HepG2 (cell line): ENCODE data around the gene ACOXL. TPM values are rescaled to one million over a fixed set of nuclear protein-coding genes. Genes with fewer than 3 reads are reported as not detected.

Experiments used
- BHLHE40 ChIP-seq: IDR thresholded peaks from 2 replicates; pipeline ENCODE4 v1.6.1; 2011; ENCODE audit warnings: low read length, improper control_type of control experiment
- BRD4 ChIP-seq: sonication (generic); formaldehyde crosslinking; IDR thresholded peaks from 2 replicates; pipeline ENCODE4 v1.4.0; 2020; ENCODE audit warnings: missing genetic modification reagents
- HES4 ChIP-seq: sonication (generic); formaldehyde crosslinking; IDR thresholded peaks from 2 replicates; pipeline ENCODE4 v1.9.0; 2021; ENCODE audit warnings: mild to moderate bottlenecking, missing genetic modification reagents, borderline replicate concordance
- HNRNPL ChIP-seq: fragments of 200-400 bp; formaldehyde crosslinking; IDR thresholded peaks from 2 replicates; pipeline ENCODE4 v1.6.1; 2017; ENCODE audit warnings: mild to moderate bottlenecking, low read depth, low read length
- KDM3A ChIP-seq: IDR thresholded peaks from 2 replicates; pipeline ENCODE4 v1.6.1; 2018; ENCODE audit warnings: low read depth, missing compliant biosample characterization
- NCOR1 ChIP-seq: fragments of 200-600 bp; sonication (generic); IDR thresholded peaks from 2 replicates; pipeline ENCODE4 v1.7.0; 2017; ENCODE audit warnings: antibody characterized with exemption, low read length, borderline replicate concordance
- NFE2L1 ChIP-seq: sonication (generic); formaldehyde crosslinking; IDR thresholded peaks from 2 replicates; pipeline ENCODE4 v1.4.0; 2020; ENCODE audit warnings: missing genetic modification reagents, mild to moderate bottlenecking, borderline replicate concordance
- NFYC ChIP-seq: IDR thresholded peaks from 2 replicates; pipeline ENCODE4 v1.6.1; 2016; ENCODE audit warnings: missing genetic modification reagents, missing compliant biosample characterization
- REST ChIP-seq, 2 experiments: IDR thresholded peaks; 2 replicates each; pipeline ENCODE4 v1.6.1; 2011 to 2012; ENCODE audit warnings: low read length in 2 of 2, borderline replicate concordance in 1 of 2, low read depth in 1 of 2, mild to moderate bottlenecking in 1 of 2, moderate library complexity in 1 of 2
- SALL1 ChIP-seq: sonication (generic); formaldehyde crosslinking; IDR thresholded peaks from 2 replicates; pipeline ENCODE4 v1.8.0; 2022; ENCODE audit warnings: mild to moderate bottlenecking, missing genetic modification reagents
- SOX6 ChIP-seq, 2 experiments: fragments of 450-650 bp in 1 of 2; sonication (generic) in 1 of 2; formaldehyde crosslinking in 1 of 2; IDR thresholded peaks; 2 replicates each; pipeline versions ENCODE4 v1.4.0 to v1.6.1; 2017 to 2020; ENCODE audit warnings: antibody characterized with exemption in 1 of 2, mild to moderate bottlenecking in 1 of 2, missing genetic modification reagents in 1 of 2
- TBL1XR1 ChIP-seq: fragments of 150-350 bp; IDR thresholded peaks from 2 replicates; pipeline ENCODE4 v1.6.1; 2014; ENCODE audit warnings: borderline replicate concordance, low read length; ENCODE audit not compliant: partially characterized antibody
- ZFYVE20 ChIP-seq: sonication (generic); formaldehyde crosslinking; IDR thresholded peaks from 2 replicates; pipeline ENCODE4 v1.8.0; 2023; ENCODE audit warnings: low read depth, mild to moderate bottlenecking, moderate library complexity, missing genetic modification reagents, borderline replicate concordance
- ZNF569 ChIP-seq: sonication (generic); formaldehyde crosslinking; IDR thresholded peaks from 2 replicates; pipeline ENCODE4 v1.5.0; 2020; ENCODE audit warnings: mild to moderate bottlenecking, missing genetic modification reagents, moderate library complexity, borderline replicate concordance
- ZNF800 ChIP-seq: sonication (generic); formaldehyde crosslinking; IDR thresholded peaks from 2 replicates; pipeline ENCODE4 v1.4.0; 2020; ENCODE audit warnings: missing genetic modification reagents
- ZUFSP ChIP-seq: sonication (generic); formaldehyde crosslinking; IDR thresholded peaks from 2 replicates; pipeline ENCODE4 v1.9.0; 2021; ENCODE audit warnings: missing genetic modification reagents, mild to moderate bottlenecking, borderline replicate concordance
- polyA plus RNA-seq, 8 experiments: library from polyadenylated mRNA; depleted of rRNA in 3 of 8; stranded (reverse) in 7 of 8; unstranded in 1 of 8; fragments of >200 nt; fragmentation: Illumina TruSeq in 4 of 8; extraction: Trizol in 4 of 8; gene quantifications; 2 replicates each; pipeline versions ENCODE4 v1.2.1 to v1.2.3, GENCODE V29; 2011 to 2016; ENCODE audit warnings: low read depth in 4 of 8, missing spikeins in 1 of 8, mixed read lengths in 1 of 8; ENCODE audit not compliant: insufficient read depth in 1 of 8
- total RNA-seq, 5 experiments: library from RNA; depleted of rRNA; stranded (reverse); fragments of >200 nt; fragmentation: Illumina TruSeq; extraction: Trizol; gene quantifications; 2 replicates each; pipeline ENCODE4 v1.2.3, GENCODE V29; 2016; ENCODE audit warnings: low read depth in 1 of 5
- TF ChIP-seq, protein P1 (sequence below): sonication (generic); formaldehyde crosslinking; conservative IDR thresholded peaks from 2 replicates; pipeline ENCODE4 v1.8.1; 2023; ENCODE audit warnings: missing genetic modification reagents
- TF ChIP-seq, protein P2 (sequence below): sonication (generic); formaldehyde crosslinking; IDR thresholded peaks from 2 replicates; pipeline ENCODE4 v1.4.0; 2020; ENCODE audit warnings: missing genetic modification reagents

ACOXL gene
- total and polyA plus RNA-seq, 2 of the 13 experiments (the other 11 are each of a cell fraction or from before 2014, with no cell fraction given), result not detected

DNA sequence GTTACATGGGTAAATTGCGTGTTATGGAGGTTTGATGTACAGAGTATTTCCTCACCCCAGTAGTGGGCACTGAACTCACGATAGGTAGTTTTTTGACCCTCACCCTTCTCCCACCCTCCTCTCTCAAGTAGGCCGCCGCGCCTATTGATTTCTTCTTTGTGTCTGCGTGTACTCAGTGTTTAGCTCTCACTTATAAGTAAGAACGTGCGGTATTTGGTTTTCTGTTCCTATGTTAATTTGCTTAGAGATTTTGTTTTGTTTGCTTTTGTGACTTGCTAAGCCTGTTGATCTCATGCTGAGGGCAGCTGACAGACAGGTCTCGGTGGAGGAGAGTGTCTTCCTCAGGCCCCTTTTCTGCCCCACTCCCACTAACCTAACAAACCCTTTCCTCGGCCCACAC is 36.2 kb downstream of the ACOXL start (continued):
- no peak; the same call in 1 of the 2 replicates for TF ChIP-seq KDM3A
- no peak for TF ChIP-seq BRD4 (CRISPR knock-in tag)
- TF ChIP-seq TBL1XR1, result peak; percentile 79
- TF ChIP-seq REST (IDR thresholded peaks at IDR 0.05; ENCODE audit: borderline replicate concordance in 1 of 2, low read depth in 1 of 2, low read length in 2 of 2), result peak in 1 of 2 experiments; percentile 67; a peak in 1 of 4 replicates
- no peak for TF ChIP-seq HES4 (CRISPR knock-in tag)
- no peak for TF ChIP-seq SOX6 (IDR thresholded peaks at IDR 0.05)
- TF ChIP-seq SOX6 (CRISPR knock-in tag; IDR thresholded peaks at IDR 0.05), result peak; percentile 96
- no peak for TF ChIP-seq ZUFSP (CRISPR knock-in tag)
- TF ChIP-seq ZFYVE20 (CRISPR knock-in tag), result no peak
- TF ChIP-seq ZNF569 (CRISPR knock-in tag), result no peak
- peak; percentile 61; the same call in 1 of the 2 replicates for TF ChIP-seq NCOR1
- peak; percentile 43; the same call in 1 of the 2 replicates for TF ChIP-seq SALL1 (CRISPR knock-in tag)
- TF ChIP-seq ZNF800 (CRISPR knock-in tag), result no peak
- TF ChIP-seq HNRNPL, result no peak
- TF ChIP-seq BHLHE40, result peak; percentile 91
- TF ChIP-seq, protein P1, sequence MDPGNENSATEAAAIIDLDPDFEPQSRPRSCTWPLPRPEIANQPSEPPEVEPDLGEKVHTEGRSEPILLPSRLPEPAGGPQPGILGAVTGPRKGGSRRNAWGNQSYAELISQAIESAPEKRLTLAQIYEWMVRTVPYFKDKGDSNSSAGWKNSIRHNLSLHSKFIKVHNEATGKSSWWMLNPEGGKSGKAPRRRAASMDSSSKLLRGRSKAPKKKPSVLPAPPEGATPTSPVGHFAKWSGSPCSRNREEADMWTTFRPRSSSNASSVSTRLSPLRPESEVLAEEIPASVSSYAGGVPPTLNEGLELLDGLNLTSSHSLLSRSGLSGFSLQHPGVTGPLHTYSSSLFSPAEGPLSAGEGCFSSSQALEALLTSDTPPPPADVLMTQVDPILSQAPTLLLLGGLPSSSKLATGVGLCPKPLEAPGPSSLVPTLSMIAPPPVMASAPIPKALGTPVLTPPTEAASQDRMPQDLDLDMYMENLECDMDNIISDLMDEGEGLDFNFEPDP, result no peak
- no peak for TF ChIP-seq NFYC (CRISPR knock-in tag)
- no peak for TF ChIP-seq NFE2L1 (CRISPR knock-in tag)
- TF ChIP-seq, protein P2, sequence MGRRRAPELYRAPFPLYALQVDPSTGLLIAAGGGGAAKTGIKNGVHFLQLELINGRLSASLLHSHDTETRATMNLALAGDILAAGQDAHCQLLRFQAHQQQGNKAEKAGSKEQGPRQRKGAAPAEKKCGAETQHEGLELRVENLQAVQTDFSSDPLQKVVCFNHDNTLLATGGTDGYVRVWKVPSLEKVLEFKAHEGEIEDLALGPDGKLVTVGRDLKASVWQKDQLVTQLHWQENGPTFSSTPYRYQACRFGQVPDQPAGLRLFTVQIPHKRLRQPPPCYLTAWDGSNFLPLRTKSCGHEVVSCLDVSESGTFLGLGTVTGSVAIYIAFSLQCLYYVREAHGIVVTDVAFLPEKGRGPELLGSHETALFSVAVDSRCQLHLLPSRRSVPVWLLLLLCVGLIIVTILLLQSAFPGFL (CRISPR knock-in tag), result no peak
